Measurements from ENCODE around the gene COL6A3. TPM values are rescaled to one million over a fixed set of nuclear protein-coding genes. Genes with fewer than 3 reads are reported as not detected.

Gene COL6A3
- total RNA-seq, 2 donors from 2014 or later = 61.6 to 103 TPM

GRCh38 chr2:237314198-237314597, 99.8 kb downstream of the COL6A3 start:
- H3K27ac ChIP-seq = peak overlapping the region; percentile 88 to 95
- H3K36me3 ChIP-seq = no peaks in the 10 kb centered on the region
- H3K4me1 ChIP-seq = peaks cover 0 to 37% of the 10 kb centered on the region in 2 donors
- no peaks in the 10 kb centered on the region for H3K9me3 ChIP-seq
- no peak for DNase-seq (ENCODE audit: low spot score)
- no peak for TF ChIP-seq CTCF (IDR thresholded peaks at IDR 0.05)
- H3K27me3 ChIP-seq = no peaks in the 10 kb centered on the region
- no peak overlapping the region for H3K4me3 ChIP-seq

GRCh38 chr2:237312021-237312755, 101.8 kb downstream of the COL6A3 start:
- H3K9me3 ChIP-seq = no peaks in the 10 kb centered on the region
- no peaks in the 10 kb centered on the region for H3K36me3 ChIP-seq
- no peaks in the 10 kb centered on the region for H3K27me3 ChIP-seq
- H3K27ac ChIP-seq = no peak overlapping the region
- no peak for TF ChIP-seq CTCF (IDR thresholded peaks at IDR 0.05)
- no peak overlapping the region for H3K4me3 ChIP-seq
- no peak for DNase-seq (ENCODE audit: low spot score)
- H3K4me1 ChIP-seq = peaks cover 0 to 37% of the 10 kb centered on the region in 2 donors

DNA sequence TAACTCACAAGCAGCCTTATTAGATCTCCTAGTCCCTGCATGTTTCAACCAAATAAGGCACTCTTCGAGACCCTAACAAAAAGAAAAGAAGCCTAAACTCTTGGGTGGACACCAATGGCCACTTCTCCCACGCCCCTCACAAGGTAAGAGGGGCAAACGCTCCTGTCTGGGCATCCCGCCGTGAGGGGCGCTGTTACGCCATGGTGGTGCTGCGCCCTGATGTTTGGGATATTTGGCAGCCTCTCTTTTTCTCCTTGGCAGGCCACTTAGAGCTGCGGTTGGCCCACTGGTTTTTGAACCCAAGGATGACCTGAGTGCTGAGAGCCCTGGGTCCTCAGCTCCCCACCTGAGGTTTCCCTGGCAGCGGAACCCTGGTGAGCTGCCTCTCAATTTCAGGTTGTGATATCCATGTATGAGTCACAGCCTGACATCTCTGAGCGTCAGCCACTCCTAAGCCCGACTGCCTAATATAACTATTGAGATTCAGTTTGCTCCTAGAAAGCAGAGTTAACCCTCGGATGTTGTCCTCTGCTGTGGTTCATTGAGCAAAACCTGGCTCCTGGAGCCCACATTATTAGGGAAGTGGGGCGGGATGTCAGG, 103.3 kb downstream of the COL6A3 start:
- H3K27ac ChIP-seq = peak overlapping the region in 1 of 2 donors; percentile 14
- DNase-seq (ENCODE audit: low spot score) = no peak
- peaks cover 0 to 22% of the 10 kb centered on the region in 2 donors for H3K4me1 ChIP-seq
- TF ChIP-seq CTCF (IDR thresholded peaks at IDR 0.05) = no peak
- H3K4me3 ChIP-seq = no peak overlapping the region
- no peaks in the 10 kb centered on the region for H3K36me3 ChIP-seq
- H3K9me3 ChIP-seq = no peaks in the 10 kb centered on the region
- no peaks in the 10 kb centered on the region for H3K27me3 ChIP-seq

GRCh38 chr2:237309416-237309815, 104.5 kb downstream of the COL6A3 start:
- no peak for TF ChIP-seq CTCF (IDR thresholded peaks at IDR 0.05)
- Histone ChIP-seq H3K4me1 (peaks cover 0 to 11% of the 10 kb centered on the region in 2 donors), H3K27me3 (no peaks in the 10 kb centered on the region), H3K27ac (peak overlapping the region; percentile 49 to 54), H3K36me3 (no peaks in the 10 kb centered on the region), H3K9me3 (no peaks in the 10 kb centered on the region), H3K4me3 (no peak overlapping the region)
- DNase-seq (ENCODE audit: low spot score) = no peak

GRCh38 chr2:237309011-237309410, 105.0 kb downstream of the COL6A3 start:
- TF ChIP-seq CTCF (IDR thresholded peaks at IDR 0.05) = no peak
- H3K4me1 ChIP-seq = peaks cover 0 to 7% of the 10 kb centered on the region in 2 donors
- H3K27ac ChIP-seq = peak overlapping the region; percentile 49 to 54
- no peak overlapping the region for H3K4me3 ChIP-seq
- no peaks in the 10 kb centered on the region for H3K36me3 ChIP-seq
- no peaks in the 10 kb centered on the region for H3K27me3 ChIP-seq
- no peak for DNase-seq (ENCODE audit: low spot score)
- H3K9me3 ChIP-seq = no peaks in the 10 kb centered on the region

Data from right atrium auricular region (tissue), 2 donors.